Esophagus squamous epithelium (tissue), 5 donors: ENCODE results near the gene SSH2. TPM values are rescaled to one million over a fixed set of nuclear protein-coding genes. Genes with fewer than 3 reads are reported as not detected.

Experiments
- DNase-seq: peaks from one replicate; lab custom pipeline; 2025; lab: John Stamatoyannopoulos, UW
- H3K27ac ChIP-seq, 4 donors: fragments of 200-600 bp; sonication (generic); one replicate each; pipeline ENCODE4 v1.5.1; 2016 to 2019; ENCODE audit warnings: mild to moderate bottlenecking in 1 of 4
- H3K27me3 ChIP-seq, 4 donors: fragments of 200-600 bp; sonication (generic); 1 replicate in 3 of 4; 2 replicates in 1 of 4; pipeline versions ENCODE4 v1.5.1 to v1.6.0; 2017 to 2021; ENCODE audit warnings: antibody characterized with exemption in 1 of 4
- H3K36me3 ChIP-seq, 3 donors: fragments of 200-600 bp; sonication (generic); one replicate each; pipeline ENCODE4 v1.5.1; 2016 to 2019
- H3K4me1 ChIP-seq, 3 donors: fragments of 200-600 bp; sonication (generic); one replicate each; pipeline ENCODE4 v1.5.1; 2017 to 2019
- H3K4me3 ChIP-seq, 4 donors: fragments of 200-600 bp; sonication (generic); 1 replicate in 3 of 4; 2 replicates in 1 of 4; pipeline ENCODE4 v1.5.1; 2016 to 2019; ENCODE audit warnings: mild to moderate bottlenecking in 2 of 4, moderate library complexity in 1 of 4
- H3K9me3 ChIP-seq, 3 donors: fragments of 200-600 bp; sonication (generic); one replicate each; pipeline ENCODE4 v1.5.1; 2016 to 2019
- CTCF ChIP-seq, 6 experiments: fragments of 450-650 bp in 4 of 6; fragments of 200-600 bp in 2 of 6; sonication (generic) in 2 of 6; IDR thresholded peaks; one replicate each; pipeline ENCODE4 v1.5.1; 2016 to 2019; ENCODE audit warnings: antibody characterized with exemption in 6 of 6, mild to moderate bottlenecking in 4 of 6, moderate library complexity in 4 of 6
- POLR2A ChIP-seq, 4 donors: fragments of 450-650 bp; IDR thresholded peaks; one replicate each; pipeline ENCODE4 v1.6.1; 2017; ENCODE audit warnings: antibody characterized with exemption in 4 of 4, mild to moderate bottlenecking in 4 of 4, moderate library complexity in 3 of 4
- WGBS, 2 donors: methylation state at CpG; one replicate each; pipeline ENCODE4 v1.1.5; 2018; 5-methylcytosine and 5-hydroxymethylcytosine counted together
- intact Hi-C: fragments of 100-400 bp; cut with DNase I; formaldehyde crosslinking; loops from one replicate; pipeline ENCODE4 v1.15.0; 2022
- total RNA-seq, 4 donors: library from RNA; depleted of rRNA; stranded (reverse); fragments of >200 nt; gene quantifications; one replicate each; pipeline ENCODE4 v1.1.0, GENCODE V29; 2016
- donor health status: DM: yes; HTN: yes; CAD: no.

Gene SSH2
- total RNA-seq, 4 donors from 2014 or later = 9.4 to 29.4 (median 13.2) TPM

- no peaks in the 10 kb centered on the region for H3K9me3 ChIP-seq
- intact Hi-C loops = no loop called here
- no peak for DNase-seq
- TF ChIP-seq POLR2A (IDR thresholded peaks at IDR 0.05) (no peak), CTCF (IDR thresholded peaks at IDR 0.05) (no peak)
- H3K4me1 ChIP-seq = peaks cover 4 to 42% (median 18%) of the 10 kb centered on the region in 3 donors
- peak overlapping the region; percentile 94 to 99 (median 96) for H3K27ac ChIP-seq
- no peaks in the 10 kb centered on the region for H3K27me3 ChIP-seq
- H3K4me3 ChIP-seq = peak overlapping the region; percentile 78 to 99 (median 93)
- H3K36me3 ChIP-seq = peaks cover 0 to 7% (median 0%) of the 10 kb centered on the region in 3 donors
- 0 to 1% methylated on average over 13 of the region's 13 CpGs for WGBS, 2 donors
Observed at GRCh38 chr17:29929006-29929532, 959 bp downstream of the SSH2 start.

GRCh38 chr17:29927546-29927945 is 2.5 kb downstream of the SSH2 start:
- peaks cover 4 to 42% (median 18%) of the 10 kb centered on the region in 3 donors for H3K4me1 ChIP-seq
- no peak overlapping the region for H3K4me3 ChIP-seq
- no peak for TF ChIP-seq CTCF (IDR thresholded peaks at IDR 0.05)
- TF ChIP-seq POLR2A (IDR thresholded peaks at IDR 0.05) = no peak
- no peaks in the 10 kb centered on the region for H3K27me3 ChIP-seq
- H3K27ac ChIP-seq = no peak overlapping the region
- H3K9me3 ChIP-seq = no peaks in the 10 kb centered on the region
- intact Hi-C loops = no loop called here
- DNase-seq = no peak
- H3K36me3 ChIP-seq = peaks cover 0 to 7% (median 0%) of the 10 kb centered on the region in 3 donors
- 5 to 11% methylated on average over 1 of the region's 1 CpG for WGBS, 2 donors

- intact Hi-C loops = no loop called here
- WGBS, 2 donors = 87 to 90% methylated on average over 1 of the region's 1 CpG
- no peaks in the 10 kb centered on the region for H3K27me3 ChIP-seq
- peaks cover 0 to 7% (median 0%) of the 10 kb centered on the region in 3 donors for H3K36me3 ChIP-seq
- H3K4me3 ChIP-seq = no peak overlapping the region
- TF ChIP-seq POLR2A (IDR thresholded peaks at IDR 0.05) (no peak), CTCF (IDR thresholded peaks at IDR 0.05) (no peak)
- H3K9me3 ChIP-seq = no peaks in the 10 kb centered on the region
- H3K4me1 ChIP-seq = peaks cover 0 to 26% (median 10%) of the 10 kb centered on the region in 3 donors
- no peak for DNase-seq
- no peak overlapping the region for H3K27ac ChIP-seq
Observed at GRCh38 chr17:29924786-29925185, 5.2 kb downstream of the SSH2 start.

- Histone ChIP-seq H3K36me3 (no peaks in the 10 kb centered on the region), H3K4me3 (no peak overlapping the region), H3K27me3 (no peaks in the 10 kb centered on the region), H3K4me1 (peaks cover 0 to 9% (median 0%) of the 10 kb centered on the region in 3 donors), H3K27ac (no peak overlapping the region), H3K9me3 (no peaks in the 10 kb centered on the region)
- intact Hi-C loops = no loop called here
- WGBS, 2 donors = 71 to 83% methylated on average over 3 of the region's 3 CpGs
- TF ChIP-seq CTCF (IDR thresholded peaks at IDR 0.05) (no peak), POLR2A (IDR thresholded peaks at IDR 0.05) (no peak)
- no peak for DNase-seq
Observed at GRCh38 chr17:29918922-29919856, 10.8 kb downstream of the SSH2 start.

GRCh38 chr17:29918016-29918415 is 12.0 kb downstream of the SSH2 start:
- no peak for TF ChIP-seq POLR2A (IDR thresholded peaks at IDR 0.05)
- no peak for TF ChIP-seq CTCF (IDR thresholded peaks at IDR 0.05)
- 92 to 100% methylated on average over 1 of the region's 1 CpG for WGBS, 2 donors

More at GRCh38 chr17:29918016-29918415, 12.0 kb downstream of the SSH2 start:
- no peak overlapping the region for H3K27ac ChIP-seq
- no peaks in the 10 kb centered on the region for H3K27me3 ChIP-seq
- no peaks in the 10 kb centered on the region for H3K36me3 ChIP-seq
- DNase-seq = no peak
- H3K9me3 ChIP-seq = no peaks in the 10 kb centered on the region
- intact Hi-C loops = no loop called here
- no peak overlapping the region for H3K4me3 ChIP-seq
- peaks cover 0 to 9% (median 0%) of the 10 kb centered on the region in 3 donors for H3K4me1 ChIP-seq
